GM21423 (cell line): ENCODE results near the gene PTPRD.
"Not testable (repeated sequence)": the region's sequence is repeated elsewhere in the genome, so short reads cannot be mapped to it uniquely, and the experiment has no call there.

Source experiments
- ATAC-seq: cut with Tn5 transposase; IDR thresholded peaks from one replicate; pipeline ENCODE4 v1.9.1; 2021; ENCODE audit warnings: mild to moderate bottlenecking, moderate library complexity; ENCODE audit not compliant: unreplicated experiment

Gene PTPRD

DNA sequence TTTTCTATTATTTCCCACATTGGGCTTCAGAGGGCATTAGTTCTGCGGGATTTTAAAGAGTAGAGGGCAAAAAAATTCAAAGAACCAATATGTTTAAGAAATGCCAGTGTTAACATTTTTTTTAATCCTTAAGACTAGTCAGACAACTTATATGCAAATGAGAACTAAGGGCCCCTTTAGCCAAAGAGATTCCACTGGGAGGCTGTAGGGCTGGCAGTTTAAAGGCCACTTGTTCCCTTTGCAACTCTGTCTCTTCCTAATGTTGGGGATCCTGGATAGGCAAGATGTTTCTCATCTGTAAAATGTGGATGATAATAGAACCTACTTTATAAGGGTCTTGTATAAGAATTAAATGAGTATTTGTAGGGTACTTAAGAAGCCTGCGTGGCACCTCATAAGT is 1395.9 kb downstream of the PTPRD start:
- no peak for ATAC-seq

DNA sequence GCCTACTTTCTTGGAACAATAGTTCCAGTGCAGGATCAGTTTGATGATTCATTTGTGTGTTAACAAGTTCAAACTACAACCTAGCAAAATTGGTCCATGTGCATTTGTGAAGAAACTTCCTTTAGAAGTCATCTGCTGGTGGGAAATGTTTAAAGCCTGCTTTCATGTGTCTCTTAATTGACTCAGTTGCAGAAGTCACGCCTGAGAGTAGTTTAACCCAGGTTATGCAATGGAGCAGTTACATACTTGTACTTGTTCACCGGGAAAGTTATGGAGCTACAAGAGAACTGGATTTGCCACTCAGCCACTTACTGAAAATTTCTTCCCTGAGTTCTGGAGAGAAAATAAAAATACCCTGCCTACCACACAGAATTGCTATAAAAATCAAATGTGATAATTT is 1397.8 kb downstream of the PTPRD start:
- no peak for ATAC-seq

DNA sequence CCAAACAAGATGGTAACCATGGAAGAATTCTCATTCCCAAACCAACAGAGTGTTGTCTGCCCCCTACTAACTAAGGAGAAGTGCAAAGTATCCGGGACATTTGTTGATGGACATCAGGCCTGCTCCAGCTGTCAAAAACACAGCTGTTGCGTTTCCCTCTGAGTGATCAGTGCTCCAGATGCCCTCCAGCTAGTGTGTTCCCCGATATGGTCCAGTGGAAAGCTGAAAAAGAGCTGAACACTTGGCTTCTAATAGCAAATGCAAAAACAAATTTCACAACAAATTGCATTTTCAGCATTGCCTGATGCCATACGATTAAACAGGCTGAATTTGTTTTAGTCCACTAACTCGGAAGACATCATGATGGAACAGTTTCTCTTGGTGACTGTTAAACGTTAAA is 1398.7 kb downstream of the PTPRD start:
- no peak for ATAC-seq

DNA sequence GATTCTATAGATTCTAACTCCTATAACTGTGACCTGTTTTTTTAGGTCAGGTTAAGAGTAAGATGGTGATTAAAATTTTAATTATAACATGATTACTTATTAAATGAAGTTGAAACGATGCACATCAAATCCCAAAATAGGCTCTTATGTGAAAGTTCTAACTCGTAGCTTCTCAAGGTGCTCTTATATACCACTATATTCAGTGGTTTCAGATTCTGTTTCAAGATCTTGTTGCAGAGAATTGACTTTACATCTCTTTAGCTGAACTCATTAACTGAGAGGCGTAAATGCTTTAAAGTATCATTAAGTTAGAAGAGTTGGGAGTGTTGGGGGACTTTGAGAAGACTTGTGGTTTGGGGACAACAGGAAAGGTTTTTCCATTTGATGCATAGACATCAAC is 1399.8 kb downstream of the PTPRD start:
- ATAC-seq, result no peak

DNA sequence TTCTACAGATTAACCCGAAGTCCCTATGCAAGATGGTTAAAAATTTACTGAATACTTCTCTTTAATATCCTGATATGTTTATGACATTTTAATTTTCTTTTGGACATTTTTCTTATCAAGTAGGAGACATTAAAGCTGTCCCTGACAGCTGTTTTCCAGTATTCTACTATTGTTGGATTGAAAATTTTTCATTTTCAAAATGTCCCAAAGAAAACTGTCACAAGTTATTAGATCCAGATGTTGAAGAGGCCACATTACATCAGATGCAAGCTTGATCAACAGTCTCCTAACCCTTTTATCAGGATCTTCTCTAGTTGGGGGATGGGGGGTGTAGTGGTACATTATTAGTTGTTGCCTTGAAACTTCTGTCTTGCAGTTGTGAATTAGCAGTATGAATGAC is 1410.5 kb downstream of the PTPRD start:
- no peak for ATAC-seq

DNA sequence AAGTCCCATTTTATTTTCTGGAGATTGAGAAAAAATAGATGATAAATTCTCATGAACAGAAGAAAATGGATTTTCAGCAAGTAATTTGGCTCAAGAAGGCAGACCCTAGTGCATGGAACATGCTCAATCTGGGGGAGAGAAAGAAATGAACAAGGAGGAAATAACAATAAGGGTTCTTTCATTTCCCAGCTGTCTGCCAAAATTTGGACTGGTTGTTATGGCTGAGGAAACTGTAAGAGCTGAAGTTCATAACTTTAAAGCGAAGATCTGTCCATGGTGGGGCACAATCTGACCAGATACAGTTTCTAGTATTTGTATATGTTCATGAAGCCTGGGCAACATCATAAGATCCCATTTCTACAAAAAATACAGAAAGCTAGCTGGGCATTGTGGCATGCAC is 1426.7 kb downstream of the PTPRD start:
- no peak for ATAC-seq

DNA sequence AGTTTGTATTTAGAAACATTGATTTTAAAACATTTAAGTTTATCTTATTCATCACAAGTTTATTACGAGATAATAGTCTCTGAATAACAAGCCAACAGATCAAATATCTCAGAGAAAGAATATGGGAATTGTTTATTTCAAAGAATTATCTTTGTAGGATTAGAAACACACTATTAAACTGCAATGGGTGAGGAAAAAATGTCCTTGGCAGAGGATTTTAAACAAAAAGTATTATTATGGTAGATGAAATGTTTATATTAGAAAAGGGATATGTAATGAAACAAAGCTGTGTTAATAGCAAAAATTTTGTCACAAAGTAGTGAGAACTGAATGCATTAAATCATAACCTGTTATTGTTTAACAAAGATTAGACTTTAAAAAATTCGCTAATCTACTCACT is 1430.4 kb downstream of the PTPRD start:
- no peak for ATAC-seq

DNA sequence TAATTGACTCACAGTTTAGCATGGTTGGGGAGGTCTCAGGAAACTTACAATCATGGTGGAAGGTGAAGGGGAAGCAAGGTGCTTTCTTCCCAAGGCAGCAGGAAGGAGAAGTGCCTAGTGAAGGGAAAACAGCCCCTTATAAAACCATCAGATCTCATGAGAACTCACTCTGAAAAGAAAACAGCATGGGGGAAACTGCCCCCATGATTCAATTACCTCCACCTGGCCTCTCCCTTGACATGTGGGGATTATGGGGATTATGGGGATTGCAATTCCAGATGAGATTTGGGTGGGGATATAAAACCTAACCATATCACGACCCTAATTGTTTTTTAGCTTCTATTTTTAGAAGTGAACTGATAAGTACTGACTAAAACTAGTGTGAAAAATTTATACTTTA is 1435.7 kb downstream of the PTPRD start:
- ATAC-seq, result no peak

DNA sequence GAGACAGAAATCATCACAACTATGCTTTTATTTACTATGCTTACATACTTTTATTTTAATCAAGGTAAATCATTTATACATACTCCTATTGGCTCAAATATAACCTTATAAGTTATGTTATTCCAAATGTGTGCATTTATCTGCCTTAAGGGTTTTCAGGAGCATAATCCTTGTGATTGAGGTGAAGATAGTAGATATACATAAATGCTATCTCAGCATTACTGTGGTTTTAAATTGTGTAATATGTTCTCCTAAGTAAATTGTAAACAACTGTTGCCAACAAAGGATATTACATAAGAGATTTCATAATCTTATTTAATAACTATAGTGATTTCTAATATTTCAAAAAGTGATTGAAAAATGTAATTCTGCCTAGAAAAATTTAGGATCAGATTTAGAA is 1438.4 kb downstream of the PTPRD start:
- no peak for ATAC-seq

DNA sequence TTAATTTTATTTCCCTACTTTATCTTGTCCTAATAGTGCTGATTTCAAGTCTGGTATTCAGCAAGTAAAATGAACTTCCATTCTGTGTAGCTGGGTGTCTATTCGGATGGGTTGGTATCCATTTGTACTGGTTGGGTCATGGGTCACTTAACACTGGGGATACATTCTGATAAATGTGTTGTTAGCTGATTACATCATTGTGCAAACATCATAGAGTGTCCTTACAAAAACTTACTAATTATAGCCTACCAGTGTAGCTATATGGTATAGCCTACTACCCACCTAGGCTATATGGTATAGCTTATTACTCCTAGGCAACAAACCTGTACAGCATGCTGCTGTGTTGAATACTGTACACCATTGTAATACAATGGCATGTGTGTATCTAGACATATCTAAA is 1439.5 kb downstream of the PTPRD start:
- no peak for ATAC-seq

DNA sequence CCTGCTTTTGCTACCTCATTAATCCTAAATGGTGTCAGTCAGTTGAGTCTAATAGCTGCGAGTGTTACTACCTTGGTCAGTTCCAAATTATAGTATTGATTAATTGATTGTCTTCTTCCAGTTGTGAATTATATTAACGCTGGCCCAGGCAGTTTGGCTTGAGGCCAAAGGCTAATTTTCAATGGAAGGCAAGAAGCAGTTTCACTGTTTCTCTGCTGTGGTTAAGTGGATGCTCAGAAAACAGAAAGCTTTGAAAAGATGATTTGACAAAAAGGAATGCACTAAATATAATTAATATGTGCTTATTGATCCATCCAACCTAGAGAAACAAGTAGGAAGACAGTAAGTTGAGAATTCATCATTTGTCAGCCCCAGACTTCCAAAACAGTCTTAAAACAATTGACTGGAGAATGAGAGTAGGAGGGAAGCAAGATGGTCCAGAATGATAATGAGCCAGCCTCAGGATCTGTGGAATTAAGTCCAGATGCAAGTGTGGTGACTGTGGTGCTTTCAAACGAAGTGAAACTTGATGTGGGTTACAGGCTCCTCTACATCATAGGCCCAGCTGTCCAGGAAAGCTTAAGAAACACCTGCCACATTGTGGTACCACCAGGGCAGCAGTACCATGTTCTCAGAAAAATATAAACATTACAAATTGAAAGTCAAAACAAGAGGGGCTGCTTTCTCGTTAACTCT is 1442.2 kb downstream of the PTPRD start:
- ATAC-seq, result no peak

DNA sequence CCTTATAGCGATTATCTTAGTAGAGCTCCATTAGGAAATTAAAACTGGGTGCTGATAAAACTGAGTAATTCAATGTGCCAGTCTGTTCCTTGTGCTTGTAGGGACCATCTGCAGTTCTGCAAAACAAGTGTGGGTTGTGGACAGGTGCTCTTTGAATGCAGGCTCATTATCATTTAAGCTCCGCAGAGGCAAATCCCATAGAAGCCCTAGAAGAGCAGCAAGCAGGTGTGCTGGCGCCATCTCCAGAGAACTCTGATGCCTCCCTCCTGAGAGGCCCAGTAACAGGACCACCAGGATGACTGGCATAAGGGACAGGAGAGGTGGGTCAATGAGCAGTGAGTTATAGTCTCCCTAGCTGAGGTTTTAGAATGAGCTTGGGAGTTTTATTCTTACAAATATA is 1470.8 kb downstream of the PTPRD start:
- no peak for ATAC-seq

DNA sequence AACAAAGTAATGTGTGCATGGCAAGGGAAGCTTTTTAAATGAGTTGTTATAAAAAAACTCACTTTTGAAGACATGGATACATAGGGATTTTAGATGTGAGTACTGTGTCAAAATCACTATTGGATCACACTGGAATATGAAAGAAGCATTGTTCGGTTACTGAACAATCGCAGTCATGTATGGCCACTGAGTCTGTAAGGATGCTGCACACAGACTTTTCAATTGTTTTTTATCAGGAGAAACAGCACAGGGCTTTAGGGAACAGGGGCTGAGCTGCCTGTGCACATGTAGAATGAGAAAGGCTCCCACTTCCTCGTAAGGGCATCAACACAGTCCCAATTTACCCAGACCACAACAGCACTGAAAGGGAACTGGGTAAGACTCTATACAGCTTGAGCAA is 1479.3 kb downstream of the PTPRD start:
- no peak for ATAC-seq

DNA sequence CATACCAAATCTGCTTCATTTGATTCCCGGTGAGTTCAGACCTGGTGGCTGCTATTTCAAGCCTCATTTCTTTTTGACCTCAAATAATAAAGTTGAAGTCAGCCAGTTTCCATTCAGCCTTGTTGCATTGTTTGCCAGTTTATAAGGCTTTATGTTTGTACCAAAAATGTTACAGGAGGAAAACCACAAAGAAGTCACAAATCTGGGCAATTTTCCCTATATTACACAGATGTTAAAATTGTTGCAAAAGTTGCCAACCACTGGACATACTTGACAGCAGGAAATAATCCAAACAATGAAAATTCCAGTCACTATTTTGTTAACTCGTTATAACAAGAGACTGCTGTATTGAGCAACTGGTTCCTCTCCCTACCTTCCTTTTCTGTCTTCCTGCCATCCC is 1488.2 kb downstream of the PTPRD start:
- no peak for ATAC-seq

DNA sequence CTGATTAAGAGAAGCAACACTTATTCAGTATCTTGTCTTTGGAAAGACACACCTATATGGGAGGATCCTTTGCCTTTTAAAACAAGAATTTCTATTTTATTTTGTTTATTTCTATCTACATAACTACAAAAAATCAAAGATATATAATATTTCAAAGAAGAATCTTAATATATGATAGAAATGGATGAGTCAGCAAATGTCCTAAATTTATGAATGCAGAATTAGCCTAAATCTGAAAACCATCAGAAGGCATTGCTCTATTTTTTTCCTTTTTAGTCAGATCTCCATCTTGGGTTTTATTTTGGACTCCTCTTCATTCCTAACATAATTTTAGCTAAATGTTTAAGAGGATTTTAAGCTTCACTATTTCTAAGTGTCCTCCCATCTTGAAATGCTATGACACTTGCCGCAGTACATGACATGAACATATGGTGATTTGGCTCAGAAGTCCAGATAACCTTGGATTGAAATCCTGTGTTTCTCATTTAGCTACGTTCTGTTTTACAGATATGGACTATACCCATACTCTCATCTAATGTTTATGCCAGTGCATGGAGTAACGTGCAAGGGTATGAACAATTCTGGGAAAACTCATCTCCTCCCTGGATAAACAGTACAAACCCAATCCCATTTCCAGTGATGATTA is 1490.4 kb downstream of the PTPRD start:
- no peak for ATAC-seq

DNA sequence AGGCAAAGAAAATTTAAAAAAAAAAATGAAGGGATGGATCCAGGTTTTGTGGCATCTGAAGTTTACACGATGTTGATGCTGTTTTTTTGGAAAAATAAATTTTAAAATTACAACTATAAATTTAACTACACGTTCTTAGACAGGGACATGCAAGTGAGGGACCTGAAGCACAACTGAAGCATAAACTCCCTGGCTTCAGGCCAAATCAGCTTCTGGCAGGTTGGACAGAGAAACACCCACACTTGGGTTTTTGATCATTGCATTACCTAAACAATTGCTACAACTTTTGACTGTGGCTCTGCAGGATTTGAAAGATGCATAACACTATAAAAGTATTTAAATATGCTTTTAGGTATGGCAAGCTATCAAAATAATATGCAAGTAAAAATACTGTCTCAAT is 1494.9 kb downstream of the PTPRD start:
- ATAC-seq, result no peak

DNA sequence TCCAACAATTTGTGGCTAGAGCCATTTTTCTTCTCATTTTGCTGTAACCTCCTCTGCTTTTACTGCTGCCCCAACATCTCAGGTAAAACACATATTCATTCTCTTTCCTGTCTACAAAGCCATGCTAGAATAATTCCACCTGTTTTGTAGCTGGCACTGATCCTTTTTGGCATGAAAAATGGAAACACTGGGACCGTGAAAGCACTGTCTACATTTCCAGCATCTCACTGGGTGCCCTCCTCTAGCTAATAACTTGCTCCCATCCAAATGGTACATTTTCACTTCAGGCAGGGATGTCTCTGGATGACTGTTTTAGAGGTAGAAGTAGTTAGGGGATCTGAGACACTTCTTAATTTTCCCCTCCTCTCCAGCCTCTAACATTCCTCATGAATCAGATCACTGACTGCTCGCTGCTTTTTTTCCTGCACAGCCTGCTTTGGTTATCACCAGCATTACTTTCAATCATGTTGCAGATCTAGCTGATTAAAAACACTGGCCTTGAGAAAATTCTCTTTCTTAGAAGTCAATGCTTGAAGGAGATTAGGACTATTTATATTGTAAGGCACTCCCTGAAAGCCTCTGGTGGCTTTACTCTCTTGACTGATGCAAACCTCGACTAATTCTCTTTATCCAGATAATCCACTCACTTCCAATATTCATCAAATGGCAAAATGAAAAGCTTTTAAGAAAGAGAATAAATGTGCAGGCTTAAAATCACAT is 1500.6 kb downstream of the PTPRD start:
- no peak for ATAC-seq

DNA sequence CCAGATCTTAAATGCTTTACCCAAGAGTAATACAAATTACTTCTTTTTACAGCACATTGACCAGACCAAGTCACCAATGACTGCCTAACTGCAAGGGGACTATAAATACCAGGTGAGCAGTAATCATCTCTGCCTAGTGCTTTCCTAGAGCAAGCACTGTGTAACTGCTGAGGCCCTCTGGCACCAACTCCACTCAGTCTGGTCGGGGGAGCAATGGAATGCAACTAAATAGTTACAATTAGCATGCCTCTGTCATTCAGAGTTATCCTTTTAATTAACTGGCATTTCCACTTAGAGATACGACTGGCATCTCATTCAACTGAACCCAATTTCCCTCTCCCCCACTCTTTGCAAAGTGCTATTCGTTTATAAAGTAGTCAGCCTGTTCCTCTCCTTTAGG is 1504.2 kb downstream of the PTPRD start:
- ATAC-seq, result no peak

DNA sequence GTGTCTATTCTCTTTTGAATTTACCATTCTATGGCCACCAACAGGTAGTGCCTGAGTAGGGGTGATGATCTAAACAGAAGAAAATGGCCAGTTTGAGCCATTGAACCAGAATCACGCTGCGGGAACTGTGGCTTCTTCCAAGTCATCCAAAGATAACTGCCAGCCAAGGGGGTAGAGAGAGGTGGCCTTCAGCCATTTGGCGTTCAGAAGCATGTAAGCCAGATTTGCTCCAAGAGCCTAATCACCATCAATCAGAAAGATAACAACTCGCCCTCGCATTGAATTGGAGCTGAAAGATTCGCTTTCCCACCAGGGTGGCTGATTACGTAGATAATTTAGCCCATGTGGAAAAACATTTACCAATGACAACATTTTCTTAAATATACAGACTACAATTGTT is 1510.5 kb downstream of the PTPRD start:
- no peak for ATAC-seq

DNA sequence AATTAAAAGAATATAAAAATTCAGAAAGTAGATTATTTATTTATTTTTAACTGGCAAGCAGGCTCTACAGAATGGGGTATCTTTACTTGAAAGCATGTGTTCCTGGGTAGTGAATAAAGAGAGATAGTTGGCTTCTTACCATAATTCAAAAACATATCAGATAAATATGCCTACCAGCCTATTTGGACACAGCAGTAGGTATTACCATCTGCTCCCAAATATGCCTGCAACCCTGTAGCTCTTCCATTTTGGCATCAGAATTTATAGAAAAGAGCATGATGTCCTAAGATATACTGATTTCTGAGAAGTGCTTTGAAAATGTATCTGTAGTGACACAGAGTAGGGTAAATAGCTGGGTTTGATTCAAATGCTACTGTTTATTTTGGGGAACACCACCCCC is 1512.7 kb downstream of the PTPRD start:
- no peak for ATAC-seq

DNA sequence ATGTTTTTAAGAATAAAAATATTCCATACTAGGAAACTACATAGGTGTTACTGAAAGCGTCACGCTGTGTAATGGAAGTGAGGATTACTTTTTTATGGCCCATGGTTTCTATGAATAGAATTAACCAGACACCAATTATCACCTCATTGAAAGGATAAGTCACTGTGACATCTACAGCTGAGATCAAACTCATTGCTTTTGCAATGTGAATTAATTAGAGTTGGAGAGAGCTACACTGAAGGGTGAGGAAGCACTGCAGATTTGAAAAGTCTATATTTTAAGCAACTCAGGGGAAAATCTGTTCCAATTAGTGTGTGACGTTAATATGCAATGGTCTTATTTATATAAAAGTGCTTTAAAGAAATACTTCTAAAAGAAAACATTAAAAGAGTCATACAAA is 1513.2 kb downstream of the PTPRD start:
- no peak for ATAC-seq

DNA sequence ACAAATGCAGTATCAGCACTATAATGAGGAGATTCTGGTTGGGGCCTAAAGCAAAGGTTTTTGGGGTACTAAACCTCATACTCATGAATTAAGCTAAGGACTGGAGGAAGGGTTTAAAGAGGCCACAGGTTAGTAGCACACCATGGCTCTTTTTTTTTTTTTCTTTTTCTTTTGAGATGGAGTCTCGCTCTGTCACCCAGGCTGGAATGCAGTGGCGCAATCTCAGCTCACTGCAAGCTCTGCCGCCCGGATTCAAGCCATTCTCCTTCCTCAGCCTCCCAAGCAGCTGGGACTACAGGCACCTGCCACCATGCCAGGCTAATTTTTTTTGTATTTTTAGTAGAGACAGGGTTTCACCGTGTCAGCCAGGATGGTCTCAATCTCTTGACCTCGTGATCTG is 1515.5 kb downstream of the PTPRD start:
- not testable (repeated sequence) for ATAC-seq
